Smooth muscle cell (in vitro differentiated cells): ENCODE results near the gene GDA. TPM values are rescaled to one million over a fixed set of nuclear protein-coding genes. Genes with fewer than 3 reads are reported as not detected.
A peak's percentile ranks its signal among the peaks of the same experiment; 100 is the strongest.
"Not testable (repeated sequence)": the region's sequence is repeated elsewhere in the genome, so short reads cannot be mapped to it uniquely, and the experiment has no call there.

Experiments
- DNase-seq: peaks from one replicate; lab custom pipeline; 2025; ENCODE audit not compliant: unreplicated experiment; lab: John Stamatoyannopoulos, UW
- H2AFZ ChIP-seq: fragments of 200-600 bp; sonication (generic); 2 replicates; pipeline ENCODE4 v1.6.0; 2016; ENCODE audit warnings: antibody characterized with exemption, low read depth, mild to moderate bottlenecking
- H3F3A ChIP-seq: fragments of 200-600 bp; sonication (generic); 2 replicates; pipeline ENCODE4 v1.6.0; 2017; ENCODE audit warnings: antibody characterized with exemption, low read depth
- H3K27ac ChIP-seq: fragments of 200-600 bp; sonication (generic); 2 replicates; pipeline ENCODE4 v1.5.1; 2016; ENCODE audit warnings: low read depth, mild to moderate bottlenecking
- H3K27me3 ChIP-seq: fragments of 200-600 bp; sonication (generic); 2 replicates; pipeline ENCODE4 v1.6.1; 2016; ENCODE audit warnings: low read depth, mild to moderate bottlenecking
- H3K36me3 ChIP-seq: fragments of 200-600 bp; sonication (generic); 2 replicates; pipeline ENCODE4 v1.5.1; 2016; ENCODE audit warnings: low read depth
- H3K4me1 ChIP-seq: fragments of 200-600 bp; sonication (generic); 2 replicates; pipeline ENCODE4 v1.5.1; 2016; ENCODE audit warnings: low read depth
- H3K4me2 ChIP-seq: fragments of 200-600 bp; sonication (generic); 2 replicates; pipeline ENCODE4 v1.6.0; 2016; ENCODE audit warnings: mild to moderate bottlenecking
- H3K4me3 ChIP-seq: fragments of 200-600 bp; sonication (generic); 2 replicates; pipeline ENCODE4 v1.5.1; 2016; ENCODE audit warnings: mild to moderate bottlenecking
- H3K79me2 ChIP-seq: fragments of 200-600 bp; sonication (generic); 2 replicates; pipeline ENCODE4 v1.6.0; 2016; ENCODE audit warnings: low read depth, mild to moderate bottlenecking
- H3K9ac ChIP-seq: fragments of 200-600 bp; sonication (generic); 2 replicates; pipeline ENCODE4 v1.6.0; 2016; ENCODE audit warnings: low read depth
- H3K9me3 ChIP-seq: fragments of 200-600 bp; sonication (generic); replicated peaks from 2 replicates; pipeline ENCODE4 v1.5.1; 2016; ENCODE audit warnings: low read depth
- H4K20me1 ChIP-seq: fragments of 200-600 bp; sonication (generic); 2 replicates; pipeline ENCODE4 v1.6.0; 2016; ENCODE audit warnings: low read depth
- WGBS: methylation state at CpG from one replicate; pipeline ENCODE4 v1.1.7; 2016; ENCODE audit warnings: low lambda C conversion rate; 5-methylcytosine and 5-hydroxymethylcytosine counted together
- polyA plus RNA-seq: library from polyadenylated mRNA; unstranded; fragments of >200 nt; fragmentation: Nextera tagmentation; extraction: Ambion mirVana; gene quantifications from 2 replicates; pipeline ENCODE4 v1.2.1, GENCODE V29; 2016
- total RNA-seq: library from RNA; depleted of rRNA; stranded (reverse); fragments of >200 nt; gene quantifications from 2 replicates; pipeline ENCODE4 v1.2.3, GENCODE V29; 2014
- TF ChIP-seq, protein P1 (sequence below): fragments of 200-600 bp; sonication (generic); IDR thresholded peaks from 2 replicates; pipeline ENCODE4 v1.5.1; 2017; ENCODE audit warnings: borderline replicate concordance, mild to moderate bottlenecking, antibody characterized with exemption; ENCODE audit not compliant: insufficient read depth, poor library complexity, severe bottlenecking

GDA gene
- total and polyA plus RNA-seq, 2 experiments from 2014 or later: 1.4 to 10.3 TPM

DNA sequence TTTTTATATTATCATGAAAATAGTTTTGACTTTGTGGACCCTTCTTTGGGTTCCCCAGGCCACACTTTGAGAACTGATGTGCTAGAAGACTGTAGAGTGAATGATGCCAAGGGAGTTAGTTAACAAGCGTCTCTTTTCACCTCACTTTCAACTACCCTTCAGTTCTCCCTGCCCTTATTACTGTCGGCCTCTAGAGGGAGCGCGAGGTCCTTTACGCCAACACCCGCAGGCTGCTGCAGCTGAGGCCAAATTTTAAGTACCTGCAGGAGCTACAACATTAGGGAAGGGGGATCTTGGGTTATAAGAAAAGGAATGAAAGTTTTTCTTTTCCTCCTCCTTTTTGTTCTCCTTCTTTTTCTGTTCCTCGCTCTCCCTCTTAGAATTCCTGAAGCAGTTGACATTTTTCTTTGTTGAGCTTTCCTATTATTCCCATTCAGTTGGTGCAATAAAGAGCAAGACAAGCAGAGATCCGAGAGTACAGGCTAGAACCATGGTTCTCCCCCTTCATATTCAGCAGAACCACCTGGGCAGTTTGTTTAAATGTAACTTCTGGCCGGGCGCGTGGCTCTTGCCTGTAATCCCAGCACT, 131.8 kb downstream of the GDA start:
- H3K36me3 ChIP-seq: no peaks in the 10 kb centered on the region
- H3K27me3 ChIP-seq: no peaks in the 10 kb centered on the region
- TF ChIP-seq, protein P1, sequence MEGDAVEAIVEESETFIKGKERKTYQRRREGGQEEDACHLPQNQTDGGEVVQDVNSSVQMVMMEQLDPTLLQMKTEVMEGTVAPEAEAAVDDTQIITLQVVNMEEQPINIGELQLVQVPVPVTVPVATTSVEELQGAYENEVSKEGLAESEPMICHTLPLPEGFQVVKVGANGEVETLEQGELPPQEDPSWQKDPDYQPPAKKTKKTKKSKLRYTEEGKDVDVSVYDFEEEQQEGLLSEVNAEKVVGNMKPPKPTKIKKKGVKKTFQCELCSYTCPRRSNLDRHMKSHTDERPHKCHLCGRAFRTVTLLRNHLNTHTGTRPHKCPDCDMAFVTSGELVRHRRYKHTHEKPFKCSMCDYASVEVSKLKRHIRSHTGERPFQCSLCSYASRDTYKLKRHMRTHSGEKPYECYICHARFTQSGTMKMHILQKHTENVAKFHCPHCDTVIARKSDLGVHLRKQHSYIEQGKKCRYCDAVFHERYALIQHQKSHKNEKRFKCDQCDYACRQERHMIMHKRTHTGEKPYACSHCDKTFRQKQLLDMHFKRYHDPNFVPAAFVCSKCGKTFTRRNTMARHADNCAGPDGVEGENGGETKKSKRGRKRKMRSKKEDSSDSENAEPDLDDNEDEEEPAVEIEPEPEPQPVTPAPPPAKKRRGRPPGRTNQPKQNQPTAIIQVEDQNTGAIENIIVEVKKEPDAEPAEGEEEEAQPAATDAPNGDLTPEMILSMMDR: peak; percentile 93
- H3K9me3 ChIP-seq: no peaks in the 10 kb centered on the region
- H3K4me1 ChIP-seq: no peaks in the 10 kb centered on the region
- H3K4me2 ChIP-seq: no peak overlapping the region
- WGBS: 31% methylated on average over 11 of the region's 11 CpGs
- no peaks in the 10 kb centered on the region for H3F3A ChIP-seq
- no peak overlapping the region for H3K27ac ChIP-seq
- no peak overlapping the region for H2AFZ ChIP-seq
- H3K9ac ChIP-seq: no peak overlapping the region
- no peaks in the 10 kb centered on the region for H4K20me1 ChIP-seq
- peak; percentile 5 for DNase-seq
- no peak overlapping the region for H3K4me3 ChIP-seq
- H3K79me2 ChIP-seq: no peaks in the 10 kb centered on the region

DNA sequence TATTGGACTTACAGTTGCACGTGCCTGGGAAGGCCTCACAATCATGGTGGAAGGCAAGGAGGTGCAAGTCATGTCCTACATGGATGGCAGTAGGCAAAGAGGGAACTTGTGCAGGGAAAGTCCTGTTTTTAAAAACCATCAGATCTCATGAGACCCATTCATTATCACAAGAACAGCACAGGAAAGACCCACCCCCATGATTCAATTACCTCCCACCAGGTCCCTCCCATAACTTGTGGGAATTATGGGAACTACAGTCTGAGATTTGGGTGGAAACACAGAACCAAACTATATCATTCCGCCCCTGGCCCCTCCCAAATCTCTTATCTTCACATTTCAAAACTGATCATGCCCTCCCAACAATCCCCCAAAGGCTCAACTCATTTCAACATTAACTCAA, 140.2 kb downstream of the GDA start:
- WGBS: 82% methylated on average over 2 of the region's 2 CpGs
- Histone ChIP-seq H3K4me1 (peaks cover 8% of the 10 kb centered on the region), H4K20me1 (no peaks in the 10 kb centered on the region), H3K36me3 (no peaks in the 10 kb centered on the region), H3K27ac (no peak overlapping the region), H3K79me2 (no peaks in the 10 kb centered on the region), H3K4me3 (no peak overlapping the region), H3K4me2 (no peak overlapping the region), H3F3A (peaks cover 11% of the 10 kb centered on the region), H2AFZ (no peak overlapping the region), H3K9me3 (no peaks in the 10 kb centered on the region), H3K27me3 (no peaks in the 10 kb centered on the region), H3K9ac (no peak overlapping the region)
- TF ChIP-seq, protein P1: no peak
- DNase-seq: no peak

DNA sequence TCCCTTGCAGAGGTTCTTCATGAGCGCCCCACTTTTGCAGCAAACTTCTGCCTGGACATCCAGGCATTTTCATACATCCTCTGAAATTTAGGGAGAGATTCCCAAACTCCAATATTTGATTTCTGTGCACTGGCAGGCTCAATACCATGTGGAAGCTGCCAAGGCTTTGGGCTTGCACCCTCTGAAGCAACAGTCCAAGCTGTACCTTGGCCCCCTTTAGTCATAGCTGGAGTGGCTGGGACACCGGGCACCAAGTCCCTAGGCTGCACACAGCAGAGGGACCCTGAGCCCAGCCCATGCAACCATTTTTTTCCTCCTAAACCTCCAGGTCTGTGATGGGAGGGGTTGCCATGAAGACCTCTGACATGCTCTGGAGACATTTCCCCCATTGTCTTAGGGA, 141.1 kb downstream of the GDA start:
- Histone ChIP-seq H2AFZ (no peak overlapping the region), H3K9me3 (no peaks in the 10 kb centered on the region), H3F3A (peaks cover 11% of the 10 kb centered on the region), H3K4me1 (peaks cover 8% of the 10 kb centered on the region), H3K79me2 (no peaks in the 10 kb centered on the region), H3K4me3 (no peak overlapping the region), H4K20me1 (no peaks in the 10 kb centered on the region), H3K4me2 (no peak overlapping the region), H3K27me3 (no peaks in the 10 kb centered on the region), H3K9ac (no peak overlapping the region), H3K27ac (no peak overlapping the region), H3K36me3 (no peaks in the 10 kb centered on the region)
- no peak for DNase-seq
- TF ChIP-seq, protein P1: no peak
- whole genome bisulfite sequencing: 93% methylated on average over 2 of the region's 2 CpGs

DNA sequence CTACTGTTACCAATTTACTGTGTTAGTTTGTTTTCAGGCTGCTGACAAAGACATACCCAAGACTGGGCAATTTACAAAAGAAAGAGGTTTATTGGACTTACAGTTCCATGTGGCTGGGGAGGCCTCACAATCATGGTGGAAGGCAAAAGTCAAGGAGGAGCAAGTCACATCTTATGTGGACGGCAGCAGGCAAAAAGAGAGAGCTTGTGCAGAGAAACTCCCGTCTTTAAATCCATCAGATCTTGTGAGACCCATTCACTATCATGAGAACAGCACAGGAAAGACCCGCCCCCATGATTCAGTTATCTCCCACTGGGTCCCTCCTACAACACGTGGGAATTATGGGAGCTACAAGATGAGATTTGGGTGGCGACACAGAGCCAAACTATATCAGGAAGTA, 142.3 kb downstream of the GDA start:
- H4K20me1 ChIP-seq, DNase-seq, H2AFZ ChIP-seq, H3K79me2 ChIP-seq, H3K4me2 ChIP-seq, H3K4me3 ChIP-seq, H3K27me3 ChIP-seq, H3K4me1 ChIP-seq, H3K9ac ChIP-seq, H3K9me3 ChIP-seq, H3K27ac ChIP-seq, H3K36me3 ChIP-seq: not testable (repeated sequence)
- 88% methylated on average over 5 of the region's 5 CpGs for WGBS
- H3F3A ChIP-seq: peaks cover 11% of the 10 kb centered on the region
